OCI-LY3 (cell line): Measurements from ENCODE around the gene APOBEC3C.

Source experiments
- CTCF ChIP-seq: fragments of 200-600, 300-600 bp; sonication (generic); IDR thresholded peaks from 2 replicates; pipeline ENCODE4 v1.5.1; 2014; ENCODE audit warnings: antibody characterized with exemption, low read length, low read depth
- EZH2phosphoT487 ChIP-seq: fragments of 200-600 bp; shearing (Covaris generic); IDR thresholded peaks from 2 replicates; pipeline ENCODE4 v1.6.1; 2018; ENCODE audit warnings: antibody characterized with exemption, mixed run types, low read depth

GRCh38 chr22:38964306-38964705 lies 49.8 kb upstream of the APOBEC3C start:
- no peak for TF ChIP-seq CTCF
- no peak for TF ChIP-seq EZH2phosphoT487
